Neural cell (in vitro differentiated cells): Measurements from ENCODE around the gene ETFA. TPM values are rescaled to one million over a fixed set of nuclear protein-coding genes. Genes with fewer than 3 reads are reported as not detected.

Experiments
- H2AFZ ChIP-seq: fragments of 200-600, 300-800 bp; sonication (generic), shearing (Covaris generic); 2 replicates; pipeline ENCODE4 v1.6.0; 2014; ENCODE audit warnings: low read depth, mild to moderate bottlenecking, antibody characterized with exemption, low read length, moderate library complexity
- H3F3A ChIP-seq: fragments of 200-600 bp; shearing (Covaris generic); 2 replicates; pipeline ENCODE4 v1.6.1; 2016; ENCODE audit warnings: mild to moderate bottlenecking, moderate library complexity, mixed read lengths, antibody characterized with exemption, low read length; ENCODE audit not compliant: insufficient read depth, poor library complexity, severe bottlenecking
- H3K27ac ChIP-seq: fragments of 200-600, 300-800 bp; sonication (generic), shearing (Covaris generic); 2 replicates; pipeline ENCODE4 v1.5.1; 2014; ENCODE audit warnings: mild to moderate bottlenecking, low read length, moderate library complexity
- H3K27me3 ChIP-seq: fragments of 300-800, 200-600 bp; sonication (generic), shearing (Covaris generic); 2 replicates; pipeline ENCODE4 v1.6.0; 2014; ENCODE audit warnings: mild to moderate bottlenecking, low read depth, low read length, moderate library complexity; ENCODE audit not compliant: insufficient read depth
- H3K36me3 ChIP-seq: fragments of 300-800, 200-600 bp; sonication (generic), shearing (Covaris generic); 2 replicates; pipeline ENCODE4 v1.5.1; 2014; ENCODE audit warnings: mild to moderate bottlenecking, antibody characterized with exemption, low read length, moderate library complexity; ENCODE audit not compliant: insufficient read depth
- H3K4me2 ChIP-seq: fragments of 300-800, 200-600 bp; sonication (generic), shearing (Covaris generic); 2 replicates; pipeline ENCODE4 v1.6.0; 2014; ENCODE audit warnings: mild to moderate bottlenecking, low read length
- H3K4me3 ChIP-seq: fragments of 300-800, 200-600 bp; sonication (generic), shearing (Covaris generic); 2 replicates; pipeline ENCODE4 v1.5.1; 2014; ENCODE audit warnings: mild to moderate bottlenecking, low read length, moderate library complexity
- H3K79me2 ChIP-seq: fragments of 200-600 bp; shearing (Covaris generic); replicated peaks from 2 replicates; pipeline ENCODE4 v1.6.0; 2014; ENCODE audit warnings: mild to moderate bottlenecking, low read length, moderate library complexity; ENCODE audit not compliant: insufficient read depth
- H3K9ac ChIP-seq: fragments of 300-800, 200-600 bp; sonication (generic), shearing (Covaris generic); 2 replicates; pipeline ENCODE4 v1.6.1; 2016; ENCODE audit warnings: mild to moderate bottlenecking, low read length, mixed read lengths
- H3K9me2 ChIP-seq: fragments of 200-600 bp; shearing (Covaris generic); 2 replicates; pipeline ENCODE4 v1.6.1; 2016; ENCODE audit warnings: mild to moderate bottlenecking, low read length, mixed read lengths; ENCODE audit not compliant: insufficient read depth
- H3K9me3 ChIP-seq: fragments of 200-600, 300-800 bp; sonication (generic), shearing (Covaris generic); 2 replicates; pipeline ENCODE4 v1.6.1; 2016; ENCODE audit warnings: mild to moderate bottlenecking, mixed run types, low read length, moderate library complexity, mixed read lengths
- H4K20me1 ChIP-seq: fragments of 200-600 bp; shearing (Covaris generic); 2 replicates; pipeline ENCODE4 v1.6.1; 2016; ENCODE audit warnings: mild to moderate bottlenecking, mixed run types; ENCODE audit not compliant: insufficient read depth
- CTCF ChIP-seq: fragments of 450-650 bp; IDR thresholded peaks from 2 replicates; pipeline ENCODE4 v1.5.1; 2014; ENCODE audit warnings: antibody characterized with exemption, mild to moderate bottlenecking, moderate library complexity; ENCODE audit not compliant: poor library complexity, severe bottlenecking
- EP300 ChIP-seq: fragments of 450-650 bp; conservative IDR thresholded peaks from 2 replicates; pipeline ENCODE4 v1.6.1; 2014; ENCODE audit warnings: antibody characterized with exemption, mild to moderate bottlenecking, moderate library complexity; ENCODE audit not compliant: poor library complexity, severe bottlenecking
- EZH2 ChIP-seq: fragments of 200-600, 300-800 bp; shearing (Covaris generic), sonication (generic); IDR thresholded peaks from 2 replicates; pipeline ENCODE4 v1.6.1; 2014; ENCODE audit warnings: antibody characterized with exemption, low read length, borderline replicate concordance, mild to moderate bottlenecking; ENCODE audit not compliant: insufficient read depth, poor library complexity, severe bottlenecking
- MXI1 ChIP-seq: fragments of 450-650 bp; conservative IDR thresholded peaks from 2 replicates; pipeline ENCODE4 v1.6.1; 2014; ENCODE audit warnings: antibody characterized with exemption, mild to moderate bottlenecking; ENCODE audit not compliant: poor library complexity, severe bottlenecking
- POLR2AphosphoS5 ChIP-seq: IDR thresholded peaks from 2 replicates; pipeline ENCODE4 v1.6.1; 2012
- RAD21 ChIP-seq: fragments of 450-650 bp; conservative IDR thresholded peaks from 2 replicates; pipeline ENCODE4 v1.6.1; 2014; ENCODE audit warnings: antibody characterized with exemption, mild to moderate bottlenecking, moderate library complexity
- REST ChIP-seq: IDR thresholded peaks from 2 replicates; pipeline ENCODE4 v1.6.1; 2012; ENCODE audit warnings: borderline replicate concordance
- SMC3 ChIP-seq: fragments of 450-650 bp; conservative IDR thresholded peaks from 2 replicates; pipeline ENCODE4 v1.6.1; 2014; ENCODE audit warnings: antibody characterized with exemption, mild to moderate bottlenecking, moderate library complexity; ENCODE audit not compliant: poor library complexity
- TAF1 ChIP-seq: IDR thresholded peaks from 2 replicates; pipeline ENCODE4 v1.6.1; 2012; ENCODE audit warnings: low read depth
- polyA plus RNA-seq: library from polyadenylated mRNA; depleted of rRNA; stranded (reverse); fragments of >200 nt; gene quantifications from 2 replicates; pipeline ENCODE4 v1.2.3, GENCODE V29; 2014

Gene ETFA
- polyA plus RNA-seq, 1 donor from 2014 or later, result 145 TPM

GRCh38 chr15:76245072-76245610 is 66.1 kb downstream of the ETFA start:
- Histone ChIP-seq H3K4me3 (no peak overlapping the region), H4K20me1 (no peaks in the 10 kb centered on the region), H3K4me2 (no peak overlapping the region), H3K36me3 (no peaks in the 10 kb centered on the region), H3F3A (no peaks in the 10 kb centered on the region), H3K9me3 (no peaks in the 10 kb centered on the region), H3K27me3 (no peaks in the 10 kb centered on the region), H3K9me2 (no peaks in the 10 kb centered on the region), H3K27ac (peak overlapping the region; percentile 55), H3K9ac (no peak overlapping the region), H2AFZ (no peak overlapping the region), H3K79me2 (no peaks in the 10 kb centered on the region)
- TF ChIP-seq CTCF, result no peak
- no peak for TF ChIP-seq RAD21
- TF ChIP-seq EP300, result peak; percentile 54
- TF ChIP-seq TAF1, result no peak
- no peak for TF ChIP-seq EZH2
- no peak for TF ChIP-seq REST
- TF ChIP-seq MXI1, result no peak
- peak; percentile 28 for TF ChIP-seq POLR2AphosphoS5
- TF ChIP-seq SMC3, result no peak

DNA sequence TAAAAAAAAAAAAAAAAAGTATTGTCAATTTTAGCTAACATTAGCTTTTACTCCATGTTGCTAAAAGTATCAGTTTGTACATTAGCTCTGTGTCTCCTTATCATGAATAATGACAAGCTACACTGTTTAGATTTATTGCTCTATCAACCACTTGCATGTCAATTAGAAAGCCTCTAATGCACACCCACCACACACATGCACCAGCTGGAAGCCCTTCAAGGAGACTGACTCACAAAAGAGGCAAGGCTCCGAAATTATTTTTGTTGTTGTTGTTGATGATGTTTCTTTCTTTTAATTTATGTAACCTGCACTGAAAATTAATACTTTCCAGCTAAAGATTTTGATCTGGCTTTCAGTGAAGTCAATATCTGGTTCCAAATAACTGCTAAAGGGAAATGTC is 71.5 kb downstream of the ETFA start:
- TF ChIP-seq RAD21 (no peak), REST (no peak), TAF1 (no peak), EP300 (no peak), EZH2 (no peak), SMC3 (no peak)
- Histone ChIP-seq H3K9ac (no peak overlapping the region), H3K79me2 (no peaks in the 10 kb centered on the region), H3K4me3 (no peak overlapping the region), H3K27me3 (no peaks in the 10 kb centered on the region), H3K27ac (no peak overlapping the region), H3K9me3 (no peaks in the 10 kb centered on the region), H2AFZ (no peak overlapping the region), H3F3A (no peaks in the 10 kb centered on the region), H4K20me1 (no peaks in the 10 kb centered on the region), H3K4me2 (no peak overlapping the region), H3K9me2 (no peaks in the 10 kb centered on the region), H3K36me3 (no peaks in the 10 kb centered on the region)
